ENCODE results near the gene EIF2A.
"Not testable (repeated sequence)": the region's sequence is repeated elsewhere in the genome, so short reads cannot be mapped to it uniquely, and the experiment has no call there.

The EIF2A gene

DNA sequence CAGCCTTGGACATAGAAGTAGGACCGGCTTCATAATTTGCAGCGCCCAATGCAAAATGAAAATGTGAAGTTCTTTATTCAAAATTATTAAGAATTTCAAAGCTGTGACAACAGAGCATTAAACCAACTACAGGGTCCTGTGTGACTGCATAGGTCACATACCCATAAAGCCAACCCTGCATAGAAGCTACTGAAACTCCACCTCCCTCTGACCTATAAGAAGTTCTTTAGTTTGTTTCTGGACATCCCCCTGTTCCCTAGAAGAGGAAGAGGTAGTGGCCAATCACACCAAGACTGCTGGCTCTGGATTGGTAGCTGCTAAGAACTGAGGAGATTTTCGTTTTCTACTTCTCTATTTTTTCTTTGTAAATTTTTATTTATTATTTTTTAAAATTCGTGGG is 47.6 kb downstream of the EIF2A start:
- no peak for DNase-seq (ENCODE audit: low read depth)
- TF ChIP-seq, protein P1, sequence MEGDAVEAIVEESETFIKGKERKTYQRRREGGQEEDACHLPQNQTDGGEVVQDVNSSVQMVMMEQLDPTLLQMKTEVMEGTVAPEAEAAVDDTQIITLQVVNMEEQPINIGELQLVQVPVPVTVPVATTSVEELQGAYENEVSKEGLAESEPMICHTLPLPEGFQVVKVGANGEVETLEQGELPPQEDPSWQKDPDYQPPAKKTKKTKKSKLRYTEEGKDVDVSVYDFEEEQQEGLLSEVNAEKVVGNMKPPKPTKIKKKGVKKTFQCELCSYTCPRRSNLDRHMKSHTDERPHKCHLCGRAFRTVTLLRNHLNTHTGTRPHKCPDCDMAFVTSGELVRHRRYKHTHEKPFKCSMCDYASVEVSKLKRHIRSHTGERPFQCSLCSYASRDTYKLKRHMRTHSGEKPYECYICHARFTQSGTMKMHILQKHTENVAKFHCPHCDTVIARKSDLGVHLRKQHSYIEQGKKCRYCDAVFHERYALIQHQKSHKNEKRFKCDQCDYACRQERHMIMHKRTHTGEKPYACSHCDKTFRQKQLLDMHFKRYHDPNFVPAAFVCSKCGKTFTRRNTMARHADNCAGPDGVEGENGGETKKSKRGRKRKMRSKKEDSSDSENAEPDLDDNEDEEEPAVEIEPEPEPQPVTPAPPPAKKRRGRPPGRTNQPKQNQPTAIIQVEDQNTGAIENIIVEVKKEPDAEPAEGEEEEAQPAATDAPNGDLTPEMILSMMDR (conservative IDR thresholded peaks at IDR 0.05; ENCODE audit: control insufficient read depth, insufficient read depth, low read depth, low read length), result no peak
- H3K4me3 ChIP-seq (ENCODE audit: control insufficient read depth, low read depth, low read length), result no peak overlapping the region

DNA sequence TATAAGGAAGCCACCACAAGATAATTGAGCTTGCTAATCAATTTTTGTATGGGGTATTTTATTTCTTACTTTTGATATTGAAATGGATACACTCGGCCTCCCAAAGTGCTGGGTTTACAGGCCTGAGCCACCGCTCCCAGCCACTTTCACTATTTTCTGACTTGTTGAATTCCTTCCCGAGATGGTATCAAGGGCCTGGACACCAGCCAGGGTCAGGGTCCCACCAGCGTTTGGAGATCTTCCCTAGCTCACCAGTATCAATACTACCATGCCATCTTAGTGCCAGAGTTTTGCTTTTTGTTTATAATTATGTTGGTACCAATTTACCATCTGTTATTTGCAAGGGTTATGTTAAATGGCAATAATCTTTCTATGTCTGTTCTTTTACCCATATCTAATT is 51.1 kb downstream of the EIF2A start:
- H3K4me3 ChIP-seq (ENCODE audit: control insufficient read depth, low read depth, low read length), result no peak overlapping the region
- TF ChIP-seq, protein P1 (conservative IDR thresholded peaks at IDR 0.05; ENCODE audit: control insufficient read depth, insufficient read depth, low read depth, low read length), result no peak
- DNase-seq (ENCODE audit: low read depth), result no peak

DNA sequence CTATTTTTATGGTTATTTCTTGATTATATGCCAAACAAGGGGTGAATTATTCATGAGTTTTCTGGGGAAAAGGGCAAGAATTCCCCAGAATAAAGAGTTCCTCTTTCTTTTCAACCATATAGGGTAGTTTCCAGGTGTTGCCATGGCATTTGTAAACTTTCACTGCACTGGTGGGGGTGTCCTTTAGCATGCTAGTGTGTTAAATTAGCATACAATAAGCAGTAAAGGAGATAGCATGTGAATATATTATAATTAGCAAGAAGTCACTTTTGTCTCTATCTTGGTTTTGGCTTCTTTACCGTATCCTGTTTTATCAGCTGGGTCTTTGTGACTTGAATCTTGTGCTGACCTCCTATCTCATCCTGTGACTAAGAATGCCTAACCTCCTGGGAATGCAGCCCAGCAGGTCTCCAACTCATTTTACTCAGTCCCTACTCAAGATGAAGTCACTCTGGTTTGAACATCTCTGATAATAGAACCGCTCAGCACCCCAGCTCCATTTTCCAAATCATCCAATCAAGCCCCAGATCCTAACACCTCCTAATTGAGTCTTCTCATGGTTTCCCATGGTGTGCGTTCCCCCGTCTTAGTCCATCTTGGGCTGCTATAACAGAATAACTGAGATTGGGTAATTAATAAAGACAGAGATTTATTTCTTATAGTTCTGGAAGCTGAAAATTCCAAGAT is 53.2 kb downstream of the EIF2A start:
- peak; percentile 78 for DNase-seq (ENCODE audit: low read depth)
- TF ChIP-seq, protein P1 (conservative IDR thresholded peaks at IDR 0.05; ENCODE audit: control insufficient read depth, insufficient read depth, low read depth, low read length), result no peak
- peak overlapping the region; percentile 12 for H3K4me3 ChIP-seq (ENCODE audit: control insufficient read depth, low read depth, low read length)

DNA sequence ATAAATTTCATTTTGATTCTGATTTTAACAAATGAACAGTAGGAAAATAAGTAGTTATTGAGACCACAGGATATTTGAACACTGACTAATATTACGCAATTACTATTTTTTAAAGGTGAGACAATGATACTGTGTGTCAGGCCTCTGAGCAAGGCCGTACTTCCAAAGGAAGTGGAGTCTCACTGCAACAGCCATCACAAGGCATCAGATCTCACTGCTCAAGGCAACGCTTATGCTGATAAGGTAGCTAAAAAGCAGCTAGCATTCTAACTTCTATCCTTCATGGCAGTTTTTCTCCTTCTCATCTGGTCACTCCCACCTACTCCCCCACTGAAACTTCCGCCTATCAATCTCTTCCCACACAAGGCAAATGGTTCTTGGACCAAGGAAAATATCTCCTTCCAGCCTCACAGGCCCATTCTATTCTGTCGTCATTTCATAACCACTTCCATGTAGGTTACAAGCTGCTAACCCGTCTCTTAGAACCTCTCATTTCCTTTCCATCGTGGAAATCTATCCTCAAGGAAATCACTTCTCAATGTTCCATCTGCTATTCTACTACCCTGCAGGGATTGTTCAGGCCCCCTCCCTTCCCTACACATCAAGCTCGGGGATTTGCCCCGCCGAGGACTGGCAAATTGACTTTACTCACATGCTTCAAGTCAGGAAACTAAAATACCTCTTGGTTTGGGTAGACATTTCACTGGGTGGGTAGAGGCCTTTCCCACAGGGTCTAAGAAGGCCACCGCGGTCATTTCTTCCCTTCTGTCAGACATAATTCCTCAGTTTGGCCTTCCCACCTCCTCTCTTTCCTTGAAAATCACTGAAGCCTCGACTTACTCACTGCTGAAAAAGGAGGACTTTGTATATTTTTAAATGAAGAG is 54.3 kb downstream of the EIF2A start:
- peak; percentile 50 for DNase-seq (ENCODE audit: low read depth)

DNA sequence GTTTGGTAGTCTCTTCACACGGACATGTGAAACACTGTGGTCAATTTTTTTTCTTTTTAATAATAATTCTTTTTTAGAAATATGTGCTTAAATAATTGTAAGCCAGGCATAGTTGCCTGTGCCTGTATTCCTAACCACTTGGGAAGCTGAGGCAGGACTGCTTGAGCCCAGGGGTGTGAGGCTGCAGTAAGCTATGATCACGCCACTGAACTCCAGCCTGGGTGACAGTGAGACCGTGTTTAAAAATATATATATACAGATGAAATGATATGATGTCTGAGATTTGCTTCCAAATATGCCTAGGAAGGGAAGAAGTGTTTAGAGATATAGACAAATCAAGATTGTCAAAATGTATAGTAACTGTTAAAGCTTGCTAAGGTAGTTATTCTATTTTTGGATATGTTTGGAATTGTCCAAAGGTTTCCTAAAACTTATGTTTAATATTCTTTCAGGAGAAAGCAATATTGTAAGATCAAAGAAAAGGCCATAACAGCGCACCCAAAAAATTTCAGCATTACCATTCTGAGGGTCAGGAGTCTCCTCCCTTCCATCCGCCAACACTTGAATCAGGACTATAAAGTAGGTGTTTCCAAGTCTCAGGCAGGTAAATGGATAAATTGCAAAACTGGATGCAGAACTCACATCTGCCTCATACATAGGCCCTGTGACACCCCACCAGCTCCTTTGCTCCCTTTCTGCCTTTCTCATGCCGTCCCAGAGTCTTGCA is 56.0 kb downstream of the EIF2A start:
- peak overlapping the region; percentile 93 for H3K4me3 ChIP-seq (ENCODE audit: control insufficient read depth, low read depth, low read length)
- TF ChIP-seq, protein P1 (conservative IDR thresholded peaks at IDR 0.05; ENCODE audit: control insufficient read depth, insufficient read depth, low read depth, low read length), result no peak
- no peak for DNase-seq (ENCODE audit: low read depth)

More for the DNA sequence above, 54.3 kb downstream of the EIF2A start:
- not testable (repeated sequence) for H3K4me3 ChIP-seq (ENCODE audit: control insufficient read depth, low read depth, low read length)

DNA sequence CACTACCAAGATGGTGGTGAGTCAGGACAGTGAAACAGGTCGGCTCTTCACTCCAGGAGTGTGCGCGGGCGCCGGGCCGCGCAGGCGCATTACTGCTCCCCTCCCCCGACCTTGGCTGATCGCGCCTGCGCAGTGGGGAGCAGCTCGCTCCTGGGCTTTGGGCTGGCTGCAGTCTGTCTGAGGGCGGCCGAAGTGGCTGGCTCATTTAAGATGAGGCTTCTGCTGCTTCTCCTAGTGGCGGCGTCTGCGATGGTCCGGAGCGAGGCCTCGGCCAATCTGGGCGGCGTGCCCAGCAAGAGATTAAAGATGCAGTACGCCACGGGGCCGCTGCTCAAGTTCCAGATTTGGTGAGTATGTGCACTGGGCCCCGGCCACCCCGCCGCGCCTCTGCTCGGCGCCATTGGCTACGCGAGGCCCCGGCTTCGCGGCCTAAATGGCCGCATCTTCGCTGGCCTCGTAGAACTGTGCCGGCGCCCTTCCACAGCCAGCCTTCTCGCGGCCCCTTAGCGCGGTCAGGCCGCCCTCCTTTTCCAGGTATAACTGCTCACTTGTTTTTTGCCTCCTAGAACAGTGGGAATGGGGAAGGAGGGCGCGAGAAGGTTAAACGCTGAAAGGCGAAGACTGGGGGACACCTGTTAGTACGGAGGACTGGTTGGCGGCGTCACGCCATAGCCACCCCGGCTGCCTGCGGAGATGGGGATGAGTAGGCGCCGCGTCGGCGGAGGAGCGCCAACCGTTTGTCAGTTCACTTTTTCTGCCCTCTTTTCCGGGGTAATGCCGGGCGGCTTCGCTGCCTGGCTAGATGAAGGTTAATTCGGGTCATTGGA is 56.8 kb downstream of the EIF2A start, which contains the start of gene SELENOT:
Gene SELENOT (plus strand): TSS at position 169 of the 827 bp plus-strand sequence. CDS start 42 bp downstream, at position 211.
- TF ChIP-seq, protein P1 (conservative IDR thresholded peaks at IDR 0.05; ENCODE audit: control insufficient read depth, insufficient read depth, low read depth, low read length), result no peak
- H3K4me3 ChIP-seq (ENCODE audit: control insufficient read depth, low read depth, low read length), result peak within 1 kb of the TSS; percentile 93
- DNase-seq (ENCODE audit: low read depth), result peak; percentile 96
